ENCODE results near the gene DPAGT1. TPM values are rescaled to one million over a fixed set of nuclear protein-coding genes. Genes with fewer than 3 reads are reported as not detected.

The DPAGT1 gene
- total RNA-seq, 6 experiments from 2014 or later: 40.5 to 52.5 (median 49.1) TPM

- Mint-ChIP-seq H3K4me3 (peak within 1 kb of the TSS; percentile 91), H3K4me1 (ENCODE audit: low read depth) (peaks cover 30% of the 10 kb centered on the region), H3K9me3 (no peaks in the 10 kb centered on the region), H3K27ac (peak within 1 kb of the TSS; percentile 92), H3K27me3 (ENCODE audit: insufficient read depth) (peaks cover 1% of the 10 kb centered on the region; the same call in 1 of the 2 replicates), H3K36me3 (ENCODE audit: low read depth) (peaks cover 28% of the 10 kb centered on the region)
- peak; percentile 34 for TF ChIP-seq CTCF (IDR thresholded peaks at IDR 0.05)
- DNase-seq: peak; percentile 93
Measured at GRCh38 chr11:119057000-119057769, 44.5 kb downstream of the DPAGT1 start, which contains the start of gene HYOU1. Gene HYOU1, minus strand, starts transcription at chr11:119057205. Its CDS starts 1,045 bp downstream, at chr11:119056160.

GRCh38 chr11:119056421-119056999 lies 45.1 kb downstream of the DPAGT1 start:
- peak overlapping the region; percentile 91 for H3K4me3 Mint-ChIP-seq
- H3K36me3 Mint-ChIP-seq (ENCODE audit: low read depth): peaks cover 31% of the 10 kb centered on the region
- no peak for TF ChIP-seq CTCF (IDR thresholded peaks at IDR 0.05)
- H3K4me1 Mint-ChIP-seq (ENCODE audit: low read depth): peaks cover 29% of the 10 kb centered on the region
- DNase-seq: no peak
- peaks cover 1% of the 10 kb centered on the region; the same call in 1 of the 2 replicates for H3K27me3 Mint-ChIP-seq (ENCODE audit: insufficient read depth)
- peak overlapping the region; percentile 92 for H3K27ac Mint-ChIP-seq
- no peaks in the 10 kb centered on the region for H3K9me3 Mint-ChIP-seq

GRCh38 chr11:119055901-119056300 lies 45.8 kb downstream of the DPAGT1 start:
- peak overlapping the region; percentile 83 for H3K27ac Mint-ChIP-seq
- no peaks in the 10 kb centered on the region for H3K9me3 Mint-ChIP-seq
- peaks cover 37% of the 10 kb centered on the region for H3K36me3 Mint-ChIP-seq (ENCODE audit: low read depth)
- peak overlapping the region; percentile 91 for H3K4me3 Mint-ChIP-seq
- DNase-seq: peak; percentile 56
- H3K27me3 Mint-ChIP-seq (ENCODE audit: insufficient read depth): peaks cover 1% of the 10 kb centered on the region; the same call in 1 of the 2 replicates
- TF ChIP-seq CTCF (IDR thresholded peaks at IDR 0.05): peak; percentile 56
- peaks cover 29% of the 10 kb centered on the region for H3K4me1 Mint-ChIP-seq (ENCODE audit: low read depth)

- no peak for DNase-seq
- Mint-ChIP-seq H3K27ac (no peak overlapping the region), H3K9me3 (no peaks in the 10 kb centered on the region), H3K4me1 (ENCODE audit: low read depth) (peaks cover 29% of the 10 kb centered on the region), H3K36me3 (ENCODE audit: low read depth) (peaks cover 45% of the 10 kb centered on the region), H3K4me3 (no peak overlapping the region), H3K27me3 (ENCODE audit: insufficient read depth) (peaks cover 2% of the 10 kb centered on the region)
- no peak for TF ChIP-seq CTCF (IDR thresholded peaks at IDR 0.05)
Measured at GRCh38 chr11:119054418-119054817, 47.2 kb downstream of the DPAGT1 start.

GRCh38 chr11:119052163-119052814 lies 49.4 kb downstream of the DPAGT1 start:
- H3K27me3 Mint-ChIP-seq (ENCODE audit: insufficient read depth): peaks cover 3% of the 10 kb centered on the region
- no peak for DNase-seq
- H3K9me3 Mint-ChIP-seq: no peaks in the 10 kb centered on the region
- H3K36me3 Mint-ChIP-seq (ENCODE audit: low read depth): peaks cover 53% of the 10 kb centered on the region
- no peak for TF ChIP-seq CTCF (IDR thresholded peaks at IDR 0.05)
- no peak overlapping the region for H3K4me3 Mint-ChIP-seq
- H3K27ac Mint-ChIP-seq: no peak overlapping the region
- peaks cover 17% of the 10 kb centered on the region for H3K4me1 Mint-ChIP-seq (ENCODE audit: low read depth)

Data from HFFc6 (cell line).